Astrocyte (in vitro differentiated cells and primary cell): ENCODE measurements around the gene PGS1. TPM values are rescaled to one million over a fixed set of nuclear protein-coding genes. Genes with fewer than 3 reads are reported as not detected.

ENCODE experiments used
- DNase-seq: peaks from one replicate; pipeline ENCODE4 v3.0.0-alpha.2; 2010; ENCODE audit warnings: low read depth
- FAIRE-seq: peaks from 2 replicates; lab custom pipeline; 2011; peaks lifted over from hg19 to GRCh38; lab: Jason Lieb, UNC
- H2AFZ ChIP-seq: 2 replicates; pipeline ENCODE4 v1.6.0; 2012; ENCODE audit warnings: low read depth, low read length, inconsistent platforms
- H3K27ac ChIP-seq: 2 replicates; pipeline ENCODE4 v1.5.1; 2011; ENCODE audit warnings: low read depth, low read length, inconsistent platforms
- H3K27me3 ChIP-seq: 2 replicates; pipeline ENCODE4 v1.6.0; 2011; ENCODE audit warnings: low read length, inconsistent platforms; ENCODE audit not compliant: insufficient read depth
- H3K36me3 ChIP-seq: 2 replicates; pipeline ENCODE4 v1.5.1; 2011; ENCODE audit warnings: low read length, inconsistent platforms; ENCODE audit not compliant: insufficient read depth
- H3K4me1 ChIP-seq: 2 replicates; pipeline ENCODE4 v1.5.1; 2011; ENCODE audit warnings: low read length, inconsistent platforms; ENCODE audit not compliant: insufficient read depth
- H3K4me2 ChIP-seq: 2 replicates; pipeline ENCODE4 v1.6.0; 2012; ENCODE audit warnings: low read length, inconsistent platforms
- H3K4me3 ChIP-seq: 2 replicates; pipeline ENCODE4 v1.5.1; 2011; ENCODE audit warnings: low read depth, mild to moderate bottlenecking, low read length, inconsistent platforms; ENCODE audit not compliant: insufficient read depth
- H3K79me2 ChIP-seq: 2 replicates; pipeline ENCODE4 v1.6.0; 2012; ENCODE audit warnings: mild to moderate bottlenecking, low read length, inconsistent platforms; ENCODE audit not compliant: insufficient read depth
- H3K9ac ChIP-seq: 2 replicates; pipeline ENCODE4 v1.6.0; 2012; ENCODE audit warnings: mild to moderate bottlenecking, low read length, inconsistent platforms
- H3K9me3 ChIP-seq: 2 replicates; pipeline ENCODE4 v1.5.1; 2012; ENCODE audit warnings: low read depth, mild to moderate bottlenecking, low read length, inconsistent platforms; ENCODE audit not compliant: insufficient read depth
- H4K20me1 ChIP-seq: 2 replicates; pipeline ENCODE4 v1.6.0; 2012; ENCODE audit warnings: low read length, inconsistent platforms; ENCODE audit not compliant: insufficient read depth
- H3K27ac Mint-ChIP-seq: one replicate; pipeline ENCODE4 v1.8.0; 2021; ENCODE audit warnings: mild to moderate bottlenecking, mixed read lengths; ENCODE audit not compliant: unreplicated experiment
- H3K27me3 Mint-ChIP-seq: one replicate; pipeline ENCODE4 v1.8.0; 2021; ENCODE audit warnings: low read depth, mixed read lengths; ENCODE audit not compliant: unreplicated experiment
- H3K36me3 Mint-ChIP-seq: one replicate; pipeline ENCODE4 v1.8.0; 2021; ENCODE audit warnings: low read depth, mixed read lengths; ENCODE audit not compliant: unreplicated experiment
- H3K4me1 Mint-ChIP-seq: one replicate; pipeline ENCODE4 v1.8.0; 2021; ENCODE audit warnings: low read depth, mixed read lengths; ENCODE audit not compliant: unreplicated experiment
- H3K4me3 Mint-ChIP-seq: one replicate; pipeline ENCODE4 v1.8.0; 2021; ENCODE audit warnings: mild to moderate bottlenecking, moderate library complexity, mixed read lengths; ENCODE audit not compliant: unreplicated experiment
- H3K9me3 Mint-ChIP-seq: one replicate; pipeline ENCODE4 v1.8.0; 2021; ENCODE audit warnings: mild to moderate bottlenecking, mixed read lengths; ENCODE audit not compliant: unreplicated experiment
- CTCF ChIP-seq: IDR thresholded peaks from 2 replicates; pipeline ENCODE4 v1.5.1; 2011; ENCODE audit warnings: low read depth, mild to moderate bottlenecking, inconsistent platforms, low read length, moderate library complexity; ENCODE audit not compliant: insufficient read depth
- EZH2 ChIP-seq: IDR thresholded peaks from 2 replicates; pipeline ENCODE4 v1.6.1; 2012; ENCODE audit warnings: mild to moderate bottlenecking, low read length, inconsistent platforms; ENCODE audit not compliant: insufficient read depth
- total RNA-seq: library from RNA; stranded (reverse); gene quantifications from 2 replicates; pipeline ENCODE4 v1.2.1, GENCODE V29; 2021

Gene PGS1
- total RNA-seq, 1 donor from 2014 or later = 32.0 TPM

GRCh38 chr17:78406396-78406795, 27.9 kb downstream of the PGS1 start:
- no peaks in the 10 kb centered on the region for H3K9me3 Mint-ChIP-seq
- Histone ChIP-seq H3K9ac (no peak overlapping the region), H3K27me3 (no peaks in the 10 kb centered on the region), H3K27ac (no peak overlapping the region), H3K4me2 (no peak overlapping the region), H3K9me3 (no peaks in the 10 kb centered on the region), H2AFZ (no peak overlapping the region), H3K36me3 (peaks cover 14% of the 10 kb centered on the region), H3K4me1 (no peaks in the 10 kb centered on the region), H3K79me2 (peaks cover 68% of the 10 kb centered on the region), H3K4me3 (no peak overlapping the region), H4K20me1 (peaks cover 72% of the 10 kb centered on the region)
- FAIRE-seq = no peak
- DNase-seq = no peak
- peaks cover 19% of the 10 kb centered on the region for H3K36me3 Mint-ChIP-seq
- no peaks in the 10 kb centered on the region for H3K27me3 Mint-ChIP-seq
- no peak for TF ChIP-seq CTCF
- no peak for TF ChIP-seq EZH2
- H3K4me3 Mint-ChIP-seq = no peak overlapping the region
- H3K27ac Mint-ChIP-seq = no peak overlapping the region
- peaks cover 25% of the 10 kb centered on the region for H3K4me1 Mint-ChIP-seq

GRCh38 chr17:78406920-78407319, 28.5 kb downstream of the PGS1 start:
- TF ChIP-seq CTCF = no peak
- TF ChIP-seq EZH2 = no peak
- Histone ChIP-seq H3K27me3 (no peaks in the 10 kb centered on the region), H2AFZ (no peak overlapping the region), H3K4me2 (no peak overlapping the region), H3K9me3 (no peaks in the 10 kb centered on the region), H3K27ac (no peak overlapping the region), H4K20me1 (peaks cover 77% of the 10 kb centered on the region), H3K36me3 (peaks cover 10% of the 10 kb centered on the region), H3K4me1 (no peaks in the 10 kb centered on the region), H3K9ac (no peak overlapping the region), H3K79me2 (peaks cover 71% of the 10 kb centered on the region), H3K4me3 (no peak overlapping the region)
- no peaks in the 10 kb centered on the region for H3K27me3 Mint-ChIP-seq
- FAIRE-seq (no peak), DNase-seq (no peak)
- H3K27ac Mint-ChIP-seq = no peak overlapping the region
- no peak overlapping the region for H3K4me3 Mint-ChIP-seq
- H3K36me3 Mint-ChIP-seq = peaks cover 19% of the 10 kb centered on the region
- no peaks in the 10 kb centered on the region for H3K9me3 Mint-ChIP-seq
- peaks cover 20% of the 10 kb centered on the region for H3K4me1 Mint-ChIP-seq

- peaks cover 23% of the 10 kb centered on the region for H3K4me1 Mint-ChIP-seq
Measured at GRCh38 chr17:78407387-78408000, 29.0 kb downstream of the PGS1 start.

More at GRCh38 chr17:78407387-78408000, 29.0 kb downstream of the PGS1 start:
- Mint-ChIP-seq H3K27me3 (no peaks in the 10 kb centered on the region), H3K4me3 (no peak overlapping the region), H3K36me3 (peaks cover 19% of the 10 kb centered on the region), H3K9me3 (no peaks in the 10 kb centered on the region), H3K27ac (no peak overlapping the region)
- H3K27me3 ChIP-seq = no peaks in the 10 kb centered on the region
- no peak overlapping the region for H3K4me3 ChIP-seq
- no peak for DNase-seq
- no peak overlapping the region for H2AFZ ChIP-seq
- peaks cover 77% of the 10 kb centered on the region for H3K79me2 ChIP-seq
- H3K27ac ChIP-seq = no peak overlapping the region
- no peaks in the 10 kb centered on the region for H3K9me3 ChIP-seq
- H4K20me1 ChIP-seq = peaks cover 81% of the 10 kb centered on the region
- no peaks in the 10 kb centered on the region for H3K4me1 ChIP-seq
- H3K4me2 ChIP-seq = no peak overlapping the region
- FAIRE-seq = no peak
- H3K36me3 ChIP-seq = peaks cover 10% of the 10 kb centered on the region
- no peak overlapping the region for H3K9ac ChIP-seq
- TF ChIP-seq EZH2 (no peak), CTCF (no peak)
